DND-41 (cell line): Measurements from ENCODE around the gene C10orf90.

ENCODE experiments used
- ATAC-seq: fragments of 200-7000 bp; cut with Tn5 transposase; 3 replicates; pipeline ENCODE4 v1.9.1; 2021; ENCODE audit warnings: low read depth; ENCODE audit not compliant: insufficient read depth
- DNase-seq: peaks from one replicate; pipeline ENCODE4 v3.0.0-alpha.2; 2020
- H2AFZ ChIP-seq: 2 replicates; pipeline ENCODE4 v1.6.0; 2012; ENCODE audit warnings: low read depth, low read length
- H3K27ac ChIP-seq: 2 replicates; pipeline ENCODE4 v1.5.1; 2012; ENCODE audit warnings: low read length, inconsistent platforms
- H3K27me3 ChIP-seq: fragments of 200-600 bp; sonication (generic); 2 replicates; pipeline ENCODE4 v1.6.0; 2012; ENCODE audit warnings: low read length, mild to moderate bottlenecking, inconsistent platforms; ENCODE audit not compliant: insufficient read depth, poor library complexity
- H3K36me3 ChIP-seq: 2 replicates; pipeline ENCODE4 v1.5.1; 2012; ENCODE audit warnings: low read length, inconsistent platforms; ENCODE audit not compliant: insufficient read depth
- H3K4me1 ChIP-seq: 2 replicates; pipeline ENCODE4 v1.5.1; 2012; ENCODE audit warnings: mild to moderate bottlenecking, low read length; ENCODE audit not compliant: insufficient read depth
- H3K4me2 ChIP-seq: 2 replicates; pipeline ENCODE4 v1.6.0; 2012; ENCODE audit warnings: mild to moderate bottlenecking, moderate library complexity, low read length, inconsistent platforms; ENCODE audit not compliant: insufficient read depth
- H3K4me3 ChIP-seq, 2 experiments: fragments of 200-600 bp in 1 of 2; shearing (Covaris generic) in 1 of 2; 2 replicates each; pipeline ENCODE4 v1.5.1; 2012 to 2016; ENCODE audit warnings: inconsistent platforms in 2 of 2, low read length in 2 of 2, mild to moderate bottlenecking in 2 of 2, low read depth in 1 of 2, moderate library complexity in 1 of 2
- H3K79me2 ChIP-seq: 2 replicates; pipeline ENCODE4 v1.6.0; 2012; ENCODE audit warnings: low read length, inconsistent platforms; ENCODE audit not compliant: insufficient read depth
- H3K9ac ChIP-seq: 2 replicates; pipeline ENCODE4 v1.6.0; 2012; ENCODE audit warnings: low read depth, mild to moderate bottlenecking, inconsistent platforms, low read length, moderate library complexity
- H3K9me3 ChIP-seq: 2 replicates; pipeline ENCODE4 v1.5.1; 2012; ENCODE audit warnings: low read length, moderate library complexity, mild to moderate bottlenecking, inconsistent platforms; ENCODE audit not compliant: insufficient read depth, severe bottlenecking
- H4K20me1 ChIP-seq: 2 replicates; pipeline ENCODE4 v1.6.0; 2012; ENCODE audit warnings: low read length; ENCODE audit not compliant: insufficient read depth
- CTCF ChIP-seq: IDR thresholded peaks from 2 replicates; pipeline ENCODE4 v1.5.1; 2012; ENCODE audit warnings: borderline replicate concordance, low read length, moderate library complexity, mild to moderate bottlenecking; ENCODE audit not compliant: poor library complexity, severe bottlenecking; ENCODE audit errors: extremely low read depth
- EZH2 ChIP-seq: IDR thresholded peaks from 3 replicates; pipeline ENCODE4 v1.6.1; 2012; ENCODE audit warnings: borderline replicate concordance, low read depth, mild to moderate bottlenecking, moderate library complexity, low read length, inconsistent platforms; ENCODE audit not compliant: severe bottlenecking

C10orf90 gene

GRCh38 chr10:126611303-126611702 is 59.2 kb downstream of the C10orf90 start:
- TF ChIP-seq CTCF (no peak), EZH2 (no peak)
- no peak overlapping the region for H3K4me3 ChIP-seq
- no peaks in the 10 kb centered on the region for H3K27me3 ChIP-seq
- no peak overlapping the region for H3K4me2 ChIP-seq
- H4K20me1 ChIP-seq, result no peaks in the 10 kb centered on the region
- no peak for ATAC-seq
- no peaks in the 10 kb centered on the region for H3K36me3 ChIP-seq
- H3K9ac ChIP-seq, result no peak overlapping the region
- no peak for DNase-seq
- H3K27ac ChIP-seq, result no peak overlapping the region
- H2AFZ ChIP-seq, result no peak overlapping the region
- H3K79me2 ChIP-seq, result no peaks in the 10 kb centered on the region
- H3K9me3 ChIP-seq, result no peaks in the 10 kb centered on the region
- H3K4me1 ChIP-seq, result no peaks in the 10 kb centered on the region

- no peak overlapping the region for H3K4me3 ChIP-seq
- H3K27ac ChIP-seq, result no peak overlapping the region
- no peak overlapping the region for H2AFZ ChIP-seq
- H3K79me2 ChIP-seq, result no peaks in the 10 kb centered on the region
- H3K27me3 ChIP-seq, result no peaks in the 10 kb centered on the region
- H3K4me2 ChIP-seq, result no peak overlapping the region
- no peaks in the 10 kb centered on the region for H4K20me1 ChIP-seq
- H3K36me3 ChIP-seq, result no peaks in the 10 kb centered on the region
- H3K4me1 ChIP-seq, result no peaks in the 10 kb centered on the region
- no peak for ATAC-seq
- no peak for DNase-seq
- H3K9ac ChIP-seq, result no peak overlapping the region
- H3K9me3 ChIP-seq, result no peaks in the 10 kb centered on the region
- TF ChIP-seq EZH2, result no peak
- TF ChIP-seq CTCF, result no peak
Measured at GRCh38 chr10:126609566-126609965, 60.9 kb downstream of the C10orf90 start.

GRCh38 chr10:126599949-126600682 is 70.4 kb downstream of the C10orf90 start:
- Histone ChIP-seq H3K4me1 (no peaks in the 10 kb centered on the region), H3K9me3 (no peaks in the 10 kb centered on the region), H2AFZ (no peak overlapping the region), H3K4me3 (no peak overlapping the region), H3K79me2 (no peaks in the 10 kb centered on the region), H3K27me3 (no peaks in the 10 kb centered on the region), H3K27ac (no peak overlapping the region), H3K4me2 (no peak overlapping the region), H4K20me1 (no peaks in the 10 kb centered on the region), H3K36me3 (no peaks in the 10 kb centered on the region), H3K9ac (no peak overlapping the region)
- TF ChIP-seq EZH2, result no peak
- TF ChIP-seq CTCF, result no peak
- DNase-seq (no peak), ATAC-seq (no peak)

GRCh38 chr10:126598009-126598408 is 72.5 kb downstream of the C10orf90 start:
- Histone ChIP-seq H3K4me3 (no peak overlapping the region), H3K9me3 (no peaks in the 10 kb centered on the region), H4K20me1 (no peaks in the 10 kb centered on the region), H3K27me3 (no peaks in the 10 kb centered on the region), H3K27ac (no peak overlapping the region), H2AFZ (no peak overlapping the region), H3K79me2 (no peaks in the 10 kb centered on the region), H3K4me1 (no peaks in the 10 kb centered on the region), H3K36me3 (no peaks in the 10 kb centered on the region), H3K9ac (no peak overlapping the region), H3K4me2 (no peak overlapping the region)
- peak; percentile 63; the same call in 1 of the 3 replicates for ATAC-seq
- DNase-seq, result peak; percentile 28
- TF ChIP-seq CTCF (peak; percentile 68), EZH2 (no peak)
